Smooth muscle cell (in vitro differentiated cells): ENCODE results near the gene CDH24. TPM values are rescaled to one million over a fixed set of nuclear protein-coding genes. Genes with fewer than 3 reads are reported as not detected.

Experiments
- DNase-seq: peaks from one replicate; lab custom pipeline; 2025; ENCODE audit not compliant: unreplicated experiment; lab: John Stamatoyannopoulos, UW
- H2AFZ ChIP-seq: fragments of 200-600 bp; sonication (generic); 2 replicates; pipeline ENCODE4 v1.6.0; 2016; ENCODE audit warnings: antibody characterized with exemption, low read depth, mild to moderate bottlenecking
- H3F3A ChIP-seq: fragments of 200-600 bp; sonication (generic); 2 replicates; pipeline ENCODE4 v1.6.0; 2017; ENCODE audit warnings: antibody characterized with exemption, low read depth
- H3K27ac ChIP-seq: fragments of 200-600 bp; sonication (generic); 2 replicates; pipeline ENCODE4 v1.5.1; 2016; ENCODE audit warnings: low read depth, mild to moderate bottlenecking
- H3K27me3 ChIP-seq: fragments of 200-600 bp; sonication (generic); 2 replicates; pipeline ENCODE4 v1.6.1; 2016; ENCODE audit warnings: low read depth, mild to moderate bottlenecking
- H3K36me3 ChIP-seq: fragments of 200-600 bp; sonication (generic); 2 replicates; pipeline ENCODE4 v1.5.1; 2016; ENCODE audit warnings: low read depth
- H3K4me1 ChIP-seq: fragments of 200-600 bp; sonication (generic); 2 replicates; pipeline ENCODE4 v1.5.1; 2016; ENCODE audit warnings: low read depth
- H3K4me2 ChIP-seq: fragments of 200-600 bp; sonication (generic); 2 replicates; pipeline ENCODE4 v1.6.0; 2016; ENCODE audit warnings: mild to moderate bottlenecking
- H3K4me3 ChIP-seq: fragments of 200-600 bp; sonication (generic); 2 replicates; pipeline ENCODE4 v1.5.1; 2016; ENCODE audit warnings: mild to moderate bottlenecking
- H3K79me2 ChIP-seq: fragments of 200-600 bp; sonication (generic); 2 replicates; pipeline ENCODE4 v1.6.0; 2016; ENCODE audit warnings: low read depth, mild to moderate bottlenecking
- H3K9ac ChIP-seq: fragments of 200-600 bp; sonication (generic); 2 replicates; pipeline ENCODE4 v1.6.0; 2016; ENCODE audit warnings: low read depth
- H3K9me3 ChIP-seq: fragments of 200-600 bp; sonication (generic); replicated peaks from 2 replicates; pipeline ENCODE4 v1.5.1; 2016; ENCODE audit warnings: low read depth
- H4K20me1 ChIP-seq: fragments of 200-600 bp; sonication (generic); 2 replicates; pipeline ENCODE4 v1.6.0; 2016; ENCODE audit warnings: low read depth
- CTCF ChIP-seq: fragments of 200-600 bp; sonication (generic); IDR thresholded peaks from 2 replicates; pipeline ENCODE4 v1.5.1; 2017; ENCODE audit warnings: borderline replicate concordance, mild to moderate bottlenecking, antibody characterized with exemption; ENCODE audit not compliant: insufficient read depth, poor library complexity, severe bottlenecking
- WGBS: methylation state at CpG from one replicate; pipeline ENCODE4 v1.1.7; 2016; ENCODE audit warnings: low lambda C conversion rate; 5-methylcytosine and 5-hydroxymethylcytosine counted together
- polyA plus RNA-seq: library from polyadenylated mRNA; unstranded; fragments of >200 nt; fragmentation: Nextera tagmentation; extraction: Ambion mirVana; gene quantifications from 2 replicates; pipeline ENCODE4 v1.2.1, GENCODE V29; 2016
- total RNA-seq: library from RNA; depleted of rRNA; stranded (reverse); fragments of >200 nt; gene quantifications from 2 replicates; pipeline ENCODE4 v1.2.3, GENCODE V29; 2014

CDH24 gene
- total and polyA plus RNA-seq, 2 experiments from 2014 or later, result 5.5 to 6.9 TPM

GRCh38 chr14:23055621-23056144 lies 1.6 kb downstream of the CDH24 start:
- Histone ChIP-seq H3K4me3 (no peak overlapping the region), H3K9me3 (no peaks in the 10 kb centered on the region), H3K27ac (no peak overlapping the region), H4K20me1 (no peaks in the 10 kb centered on the region), H3F3A (peaks cover 22% of the 10 kb centered on the region), H3K9ac (no peak overlapping the region), H3K4me2 (peak overlapping the region; percentile 100), H3K4me1 (peaks cover 5% of the 10 kb centered on the region), H2AFZ (no peak overlapping the region), H3K27me3 (no peaks in the 10 kb centered on the region), H3K79me2 (no peaks in the 10 kb centered on the region), H3K36me3 (no peaks in the 10 kb centered on the region)
- no peak for TF ChIP-seq CTCF
- 66% methylated on average over 6 of the region's 6 CpGs for WGBS
- DNase-seq, result no peak

GRCh38 chr14:23055147-23055550 lies 2.2 kb downstream of the CDH24 start:
- Histone ChIP-seq H3K79me2 (no peaks in the 10 kb centered on the region), H3K27me3 (no peaks in the 10 kb centered on the region), H3K36me3 (no peaks in the 10 kb centered on the region), H2AFZ (no peak overlapping the region), H3K4me2 (no peak overlapping the region), H3K9ac (no peak overlapping the region), H3F3A (peaks cover 17% of the 10 kb centered on the region), H3K4me3 (no peak overlapping the region), H3K4me1 (peaks cover 5% of the 10 kb centered on the region), H4K20me1 (no peaks in the 10 kb centered on the region), H3K9me3 (no peaks in the 10 kb centered on the region), H3K27ac (no peak overlapping the region)
- DNase-seq, result no peak
- TF ChIP-seq CTCF, result no peak
- WGBS, result 98% methylated on average over 12 of the region's 12 CpGs

- peak; percentile 21 for TF ChIP-seq CTCF
- Histone ChIP-seq H3K4me3 (no peak overlapping the region), H3K9ac (no peak overlapping the region)
Measured at GRCh38 chr14:23054000-23054811, 3.1 kb downstream of the CDH24 start.

More at GRCh38 chr14:23054000-23054811, 3.1 kb downstream of the CDH24 start:
- no peak for DNase-seq
- Histone ChIP-seq H3K36me3 (no peaks in the 10 kb centered on the region), H3K4me1 (peaks cover 5% of the 10 kb centered on the region), H3K27ac (no peak overlapping the region), H4K20me1 (no peaks in the 10 kb centered on the region), H3K79me2 (no peaks in the 10 kb centered on the region), H3K4me2 (no peak overlapping the region), H2AFZ (no peak overlapping the region), H3F3A (peaks cover 11% of the 10 kb centered on the region), H3K27me3 (no peaks in the 10 kb centered on the region), H3K9me3 (no peaks in the 10 kb centered on the region)
- WGBS, result 84% methylated on average over 17 of the region's 17 CpGs
